Thoracic aorta (tissue), 2 donors: ENCODE data around the gene ALK. TPM values are rescaled to one million over a fixed set of nuclear protein-coding genes. Genes with fewer than 3 reads are reported as not detected.

ENCODE experiments used
- ATAC-seq: fragments of 150-250 bp; one replicate; pipeline ENCODE4 v1.8.0; 2017; ENCODE audit warnings: low read depth; ENCODE audit not compliant: insufficient number of reproducible peaks, low FRiP score
- DNase-seq: peaks from one replicate; pipeline ENCODE4 v3.0.0-alpha.2; 2020; ENCODE audit warnings: low spot score
- H3K27ac ChIP-seq, 2 donors: fragments of 200-600 bp; sonication (generic); 1 replicate in 1 of 2; 2 replicates in 1 of 2; pipeline ENCODE4 v1.5.1; 2016; ENCODE audit warnings: mild to moderate bottlenecking in 2 of 2, moderate library complexity in 2 of 2
- H3K27me3 ChIP-seq: fragments of 200-600 bp; sonication (generic); replicated peaks from 2 replicates; pipeline ENCODE4 v1.6.0; 2016; ENCODE audit warnings: mild to moderate bottlenecking; ENCODE audit not compliant: insufficient read depth
- H3K36me3 ChIP-seq: fragments of 200-600 bp; sonication (generic); one replicate; pipeline ENCODE4 v1.5.1; 2016
- H3K4me1 ChIP-seq, 2 donors: fragments of 200-600 bp; sonication (generic); 1 replicate in 1 of 2; 2 replicates in 1 of 2; pipeline versions ENCODE4 v1.5.1 to v1.6.0; 2016; ENCODE audit warnings: low read depth in 2 of 2, mild to moderate bottlenecking in 1 of 2; ENCODE audit not compliant: control insufficient read depth in 1 of 2
- H3K4me3 ChIP-seq: fragments of 200-600 bp; sonication (generic); 2 replicates; pipeline ENCODE4 v1.5.1; 2016; ENCODE audit warnings: mild to moderate bottlenecking
- H3K9me3 ChIP-seq: fragments of 200-600 bp; sonication (generic); 2 replicates; pipeline ENCODE4 v1.5.1; 2016
- CTCF ChIP-seq: fragments of 200-600 bp; sonication (generic); IDR thresholded peaks from one replicate; pipeline ENCODE4 v1.5.1; 2019; ENCODE audit warnings: antibody characterized with exemption
- total RNA-seq, 2 donors: library from RNA; depleted of rRNA; stranded (reverse); fragments of >200 nt; gene quantifications; one replicate each; pipeline versions ENCODE4 v1.1.0 to v1.2.3, GENCODE V29; 2016

ALK gene
- total RNA-seq, 2 donors from 2014 or later, result 2.0 TPM; not detected in 1

GRCh38 chr2:29743516-29743915 is 177.9 kb downstream of the ALK start:
- no peak overlapping the region for H3K4me3 ChIP-seq
- no peaks in the 10 kb centered on the region for H3K27me3 ChIP-seq
- no peak for TF ChIP-seq CTCF
- H3K36me3 ChIP-seq, result no peaks in the 10 kb centered on the region
- DNase-seq (no peak), ATAC-seq (no peak)
- no peaks in the 10 kb centered on the region for H3K9me3 ChIP-seq
- H3K27ac ChIP-seq, result no peak overlapping the region
- H3K4me1 ChIP-seq, result no peaks in the 10 kb centered on the region

GRCh38 chr2:29742656-29743055 is 178.7 kb downstream of the ALK start:
- Histone ChIP-seq H3K27ac (no peak overlapping the region), H3K4me3 (no peak overlapping the region), H3K4me1 (no peaks in the 10 kb centered on the region), H3K27me3 (no peaks in the 10 kb centered on the region), H3K9me3 (no peaks in the 10 kb centered on the region), H3K36me3 (no peaks in the 10 kb centered on the region)
- no peak for DNase-seq
- TF ChIP-seq CTCF, result no peak
- no peak for ATAC-seq

GRCh38 chr2:29741132-29741531 is 180.3 kb downstream of the ALK start:
- Histone ChIP-seq H3K36me3 (no peaks in the 10 kb centered on the region), H3K4me3 (no peak overlapping the region), H3K27me3 (no peaks in the 10 kb centered on the region), H3K9me3 (no peaks in the 10 kb centered on the region), H3K4me1 (no peaks in the 10 kb centered on the region), H3K27ac (no peak overlapping the region)
- DNase-seq, result no peak
- no peak for ATAC-seq
- TF ChIP-seq CTCF, result no peak

- ATAC-seq, result no peak
- no peak for TF ChIP-seq CTCF
- H3K27ac ChIP-seq, result no peak overlapping the region
- H3K4me1 ChIP-seq, result no peaks in the 10 kb centered on the region
- H3K4me3 ChIP-seq, result no peak overlapping the region
- DNase-seq, result no peak
- no peaks in the 10 kb centered on the region for H3K27me3 ChIP-seq
- no peaks in the 10 kb centered on the region for H3K36me3 ChIP-seq
- no peaks in the 10 kb centered on the region for H3K9me3 ChIP-seq
These were observed 187.4 kb downstream of the ALK start for GRCh38 chr2:29733965-29734364.

- DNase-seq (no peak), ATAC-seq (no peak)
- no peak overlapping the region for H3K27ac ChIP-seq
- H3K4me3 ChIP-seq, result no peak overlapping the region
- no peaks in the 10 kb centered on the region for H3K27me3 ChIP-seq
- no peaks in the 10 kb centered on the region for H3K9me3 ChIP-seq
- H3K36me3 ChIP-seq, result no peaks in the 10 kb centered on the region
- TF ChIP-seq CTCF, result no peak
- H3K4me1 ChIP-seq, result no peaks in the 10 kb centered on the region
These were observed 188.2 kb downstream of the ALK start for GRCh38 chr2:29733213-29733612.
